ENCODE data around the gene MEIKIN. TPM values are rescaled to one million over a fixed set of nuclear protein-coding genes. Genes with fewer than 3 reads are reported as not detected.

The MEIKIN gene, protein sequence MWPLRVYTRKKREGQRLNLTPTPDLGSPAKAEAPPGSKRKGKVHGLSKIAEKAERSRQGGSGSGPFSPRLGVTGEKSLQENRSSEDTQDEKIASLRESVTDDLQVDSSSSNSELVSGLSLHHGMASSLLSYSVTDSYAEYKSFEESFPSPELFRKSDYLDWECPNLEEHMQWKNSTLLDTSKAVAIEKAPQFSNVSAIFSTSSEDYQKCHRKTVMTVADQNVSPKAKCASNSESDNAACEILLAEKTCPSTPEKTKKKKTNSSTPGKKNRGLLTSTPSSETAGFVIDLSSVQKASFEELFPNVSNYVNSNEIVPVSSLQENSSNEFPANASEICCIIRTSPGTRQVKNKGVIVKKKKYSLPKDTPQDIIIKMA
- total RNA-seq = not detected
- long read RNA-seq = 0 reads

DNA sequence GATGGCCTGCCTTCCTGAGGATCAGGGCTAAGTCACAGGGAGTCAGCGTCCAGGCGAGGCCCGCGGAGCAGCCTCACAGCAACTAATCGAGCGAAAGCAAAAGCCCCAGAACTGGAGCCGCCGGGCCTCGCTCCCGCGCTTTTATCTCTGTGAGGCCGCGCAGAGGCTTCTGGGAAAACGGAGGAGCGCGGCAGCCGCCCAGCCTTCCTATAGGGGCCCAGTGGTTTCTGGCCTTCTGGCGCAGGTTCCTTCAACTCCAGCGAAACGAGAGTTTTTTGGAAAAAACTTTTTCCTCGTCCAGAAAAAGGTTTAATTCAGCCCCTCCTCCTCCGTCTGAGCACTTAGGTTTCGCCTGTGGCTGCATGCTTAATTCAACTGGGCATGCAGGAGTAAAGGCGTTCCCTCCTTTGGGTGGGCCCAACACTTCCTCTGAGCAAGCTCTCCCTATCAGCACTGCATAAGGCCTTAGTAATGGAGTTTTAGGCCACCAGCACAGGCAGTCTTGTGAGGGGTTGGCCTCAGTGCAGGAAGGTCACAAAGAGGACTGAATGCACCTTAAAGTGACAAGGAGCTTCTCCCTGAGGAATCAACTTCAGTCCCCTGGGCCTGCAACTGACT is at the start of gene MEIKIN:
MEIKIN (minus strand) TSS at position 113 of the 618 bp plus-strand sequence. CDS start 158 bp downstream, outside the sequence.
- intact Hi-C loops (cut with DNase I) = no loop called here
- no peak for DNase-seq (ENCODE audit: low spot score)

DNA sequence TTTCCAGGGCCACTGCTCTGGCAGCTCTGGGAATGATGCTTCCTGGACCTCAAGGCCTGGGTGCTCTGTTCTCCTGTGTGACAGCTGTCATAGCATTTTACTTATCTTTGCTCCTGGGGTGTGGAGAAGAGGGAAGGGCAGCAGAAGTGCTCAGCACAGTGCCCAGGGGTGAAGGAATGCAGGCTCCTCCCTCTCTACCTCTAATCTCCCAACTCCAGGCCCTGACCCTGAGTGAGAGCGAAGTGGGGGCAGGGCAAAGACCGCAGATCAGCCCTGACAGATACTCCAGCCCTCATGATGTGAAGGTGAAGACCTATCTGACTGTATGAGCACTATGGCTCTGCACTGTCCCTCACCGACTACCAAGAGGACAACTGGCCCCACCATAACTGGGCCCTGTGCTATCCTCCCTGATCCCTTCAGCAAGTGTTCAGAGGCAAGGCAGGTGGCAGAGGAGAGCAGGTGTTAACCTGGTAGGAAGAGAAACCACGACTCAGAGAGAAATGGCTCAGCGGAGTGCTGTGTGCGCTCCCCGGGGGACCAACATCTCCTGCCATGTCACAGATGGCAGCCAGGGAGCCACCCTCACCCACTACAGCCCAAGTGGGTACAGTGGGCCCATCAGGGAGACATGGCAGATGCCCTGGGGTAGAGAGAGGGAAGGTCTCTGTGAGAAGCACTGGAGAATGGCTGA is 49.2 kb upstream of the MEIKIN start:
- intact Hi-C loops (cut with DNase I) = no loop called here
- DNase-seq (ENCODE audit: low spot score) = no peak

DNA sequence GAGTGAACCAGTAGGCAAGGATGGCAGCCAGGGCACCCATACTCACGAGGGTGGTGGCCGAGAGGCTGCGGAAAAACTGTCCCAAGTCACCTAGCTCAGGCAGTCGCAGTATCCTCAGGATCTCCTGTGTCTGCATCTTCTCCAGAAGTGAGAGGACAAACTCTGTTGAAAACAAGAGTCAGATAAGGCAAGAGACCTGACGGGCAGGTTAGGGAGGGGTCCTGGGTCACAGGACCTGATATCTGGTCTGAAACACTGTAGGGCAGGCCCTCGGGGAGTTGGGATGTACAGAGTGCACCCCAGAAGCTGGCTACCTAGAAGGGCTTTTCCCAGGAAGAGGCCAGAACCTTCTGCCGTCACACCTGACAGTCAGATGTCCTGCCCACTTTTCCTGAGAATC is 48.6 kb upstream of the MEIKIN start:
- intact Hi-C loops (cut with DNase I) = no loop called here
- no peak for DNase-seq (ENCODE audit: low spot score)

DNA sequence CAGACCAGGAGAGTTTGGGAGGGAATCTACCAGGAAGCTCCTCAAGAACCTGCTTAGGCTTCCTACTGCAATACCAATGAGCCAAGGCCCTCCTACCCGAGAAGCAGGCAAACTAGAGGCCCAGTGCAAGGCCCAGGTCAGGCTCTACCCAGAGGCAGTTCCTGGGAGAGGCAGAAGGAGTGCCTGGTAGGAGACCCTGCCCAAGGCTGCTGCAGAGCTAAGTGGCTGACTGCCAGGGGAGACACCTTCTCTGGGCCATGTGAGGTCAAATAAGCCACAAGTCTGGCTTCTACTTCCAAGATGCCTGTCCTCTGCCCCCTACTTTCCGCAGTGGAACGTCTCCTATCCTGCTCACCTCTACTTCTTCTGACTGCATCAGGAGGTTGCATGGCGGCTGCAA is 48.2 kb upstream of the MEIKIN start:
- intact Hi-C loops (cut with DNase I) = no loop called here
- DNase-seq (ENCODE audit: low spot score) = no peak

DNA sequence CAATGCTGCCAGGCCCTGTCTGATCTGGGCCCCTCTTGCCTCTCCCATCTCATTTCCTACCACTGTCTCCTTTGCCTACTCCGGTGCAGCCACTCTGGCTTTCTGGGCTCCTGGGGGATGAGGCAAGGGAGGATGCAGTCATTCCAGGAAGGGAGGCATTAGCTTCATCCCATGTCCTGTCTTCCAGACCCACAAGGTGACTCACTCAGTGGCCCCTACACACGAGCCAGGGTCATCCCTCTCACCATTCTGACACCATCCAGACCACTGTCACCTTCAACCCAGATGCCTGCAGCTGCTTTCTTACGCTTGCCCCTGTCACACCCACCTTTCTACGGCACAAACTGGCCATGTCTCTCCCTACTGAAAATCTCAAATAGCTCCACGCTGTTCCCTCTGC is 46.9 kb upstream of the MEIKIN start:
- intact Hi-C loops (cut with DNase I) = no loop called here
- DNase-seq (ENCODE audit: low spot score) = no peak

DNA sequence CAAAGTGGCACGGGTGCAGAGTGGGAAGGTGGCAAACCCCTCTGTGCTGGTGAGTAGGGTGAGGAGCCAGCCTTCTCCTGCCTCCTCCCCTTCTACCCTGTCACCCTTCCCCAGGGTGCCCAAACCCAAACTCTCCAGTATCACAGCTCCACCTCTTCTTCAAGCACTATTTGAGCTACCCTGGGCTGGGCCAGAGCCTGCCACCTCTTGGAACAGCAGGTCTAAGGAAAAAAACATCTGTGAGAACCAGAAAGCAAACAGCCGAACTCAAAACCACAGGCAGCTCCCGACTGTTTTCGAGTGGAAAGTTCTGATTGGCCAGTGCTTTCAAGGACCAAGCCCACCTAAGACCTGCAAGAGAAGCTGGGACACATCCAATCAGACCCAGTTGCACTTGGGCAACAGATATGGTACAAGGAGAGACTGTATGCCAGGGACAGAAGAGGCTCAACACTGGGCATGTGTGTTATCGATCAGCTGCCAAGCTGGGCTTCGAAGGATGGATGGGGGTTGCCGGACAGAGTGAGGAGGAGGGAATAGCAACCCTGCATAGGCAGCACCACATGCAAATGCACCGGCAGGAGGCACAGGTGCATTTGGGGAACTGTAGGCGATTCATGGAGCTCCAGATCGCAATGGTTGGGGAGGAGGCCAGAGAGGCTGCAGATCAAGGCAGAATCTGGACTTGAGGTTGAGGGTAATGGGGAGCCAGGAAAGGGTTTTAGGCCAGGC is 46.3 kb upstream of the MEIKIN start:
- intact Hi-C loops (cut with DNase I) = no loop called here
- DNase-seq (ENCODE audit: low spot score) = no peak

DNA sequence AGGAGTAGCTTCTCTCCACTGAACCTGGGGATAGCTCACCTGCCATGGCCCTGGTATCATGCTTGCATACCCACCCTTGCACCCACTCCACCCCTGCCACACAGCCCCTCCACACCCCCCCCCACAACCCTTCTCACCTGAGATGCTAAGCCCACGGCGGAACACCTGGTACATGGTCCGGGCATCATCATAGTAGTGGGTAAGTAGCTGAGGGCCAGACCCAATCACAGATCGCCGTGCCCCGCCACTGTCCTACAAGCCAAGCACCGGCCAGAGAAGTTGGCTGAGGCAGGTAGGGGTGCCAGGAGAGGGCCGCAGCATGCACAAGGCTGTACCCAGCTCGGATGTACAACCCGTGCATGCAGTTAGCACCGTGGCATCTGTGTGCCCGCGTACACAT is 45.3 kb upstream of the MEIKIN start:
- DNase-seq (ENCODE audit: low spot score) = no peak
- intact Hi-C loops (cut with DNase I) = no loop called here

DNA sequence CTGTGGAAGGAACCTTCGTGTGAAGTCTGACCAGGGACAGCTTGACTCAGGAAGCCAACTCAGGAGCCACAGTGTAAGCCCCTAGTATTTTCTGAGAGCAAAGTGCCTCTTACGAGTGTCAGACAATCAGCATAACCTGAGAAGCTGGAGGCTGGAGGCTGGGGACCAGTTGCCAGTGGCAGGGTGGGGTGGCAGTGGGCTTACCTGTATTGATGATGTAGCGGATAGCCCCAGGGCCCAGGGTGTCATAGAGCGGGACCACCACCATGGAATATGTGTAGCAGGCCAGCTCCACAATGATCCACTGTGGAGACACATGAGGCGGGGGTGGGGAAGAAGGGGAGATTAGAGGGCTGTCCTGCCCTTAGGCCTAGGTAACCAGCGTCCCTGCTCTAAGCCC is 43.1 kb upstream of the MEIKIN start:
- intact Hi-C loops (cut with DNase I) = no loop called here
- no peak for DNase-seq (ENCODE audit: low spot score)

DNA sequence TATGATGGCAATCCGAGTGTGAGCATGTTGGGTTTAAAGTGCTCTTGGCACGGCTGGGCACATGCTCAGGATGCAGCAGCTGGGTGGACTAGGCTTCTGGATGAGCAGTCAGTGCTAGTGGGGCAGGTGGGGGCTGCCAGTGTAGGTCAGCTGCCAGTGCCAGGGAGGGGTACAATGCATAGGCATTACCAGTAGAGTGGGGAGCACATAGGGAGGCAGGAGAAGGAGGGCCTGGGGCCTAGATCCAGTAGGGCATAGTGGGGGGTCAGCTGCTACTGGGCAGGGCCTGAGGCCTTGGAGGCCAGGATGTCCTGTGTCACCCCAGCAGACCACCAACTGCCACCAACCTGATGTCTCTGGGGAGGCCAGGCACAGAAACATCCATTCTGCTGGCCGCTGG is 41.8 kb upstream of the MEIKIN start:
- DNase-seq (ENCODE audit: low spot score) = no peak
- intact Hi-C loops (cut with DNase I) = no loop called here

DNA sequence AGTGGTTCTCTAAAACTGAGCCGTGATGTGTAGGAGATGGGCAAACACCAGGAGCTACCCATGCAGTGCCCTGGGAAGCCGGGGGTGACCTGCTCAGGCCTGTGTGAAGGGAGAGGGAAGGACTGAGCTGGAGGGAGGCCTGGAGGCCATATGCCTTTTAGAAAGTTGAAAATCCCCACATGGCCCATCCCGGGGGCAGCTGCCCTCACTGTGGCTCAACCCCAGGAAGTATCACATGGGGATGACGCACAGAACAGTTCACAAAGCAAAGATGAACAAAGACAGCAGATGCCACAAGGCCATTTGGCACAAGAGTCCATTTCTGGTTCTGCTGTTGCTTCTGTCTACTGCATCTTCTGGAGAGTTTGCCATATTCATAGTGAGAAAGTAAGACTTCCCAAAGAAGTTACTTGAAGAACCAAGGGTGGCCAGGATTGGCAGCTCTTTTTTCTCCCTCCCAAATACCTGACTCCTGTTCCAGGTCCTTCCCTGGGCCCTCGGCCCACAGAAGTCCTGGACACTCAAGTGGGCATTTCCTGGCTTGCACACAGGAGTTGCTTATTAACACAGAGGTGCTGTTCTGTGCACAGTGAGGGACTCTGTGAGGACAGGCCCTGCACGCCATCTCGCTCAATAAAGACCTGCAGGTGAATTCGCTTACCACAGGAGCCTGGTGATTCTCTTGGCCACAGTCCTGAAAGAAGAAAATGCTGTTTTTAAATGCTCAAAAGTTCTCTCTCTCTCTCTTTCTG is 40.9 kb upstream of the MEIKIN start:
- DNase-seq (ENCODE audit: low spot score) = no peak
- intact Hi-C loops (cut with DNase I) = no loop called here

DNA sequence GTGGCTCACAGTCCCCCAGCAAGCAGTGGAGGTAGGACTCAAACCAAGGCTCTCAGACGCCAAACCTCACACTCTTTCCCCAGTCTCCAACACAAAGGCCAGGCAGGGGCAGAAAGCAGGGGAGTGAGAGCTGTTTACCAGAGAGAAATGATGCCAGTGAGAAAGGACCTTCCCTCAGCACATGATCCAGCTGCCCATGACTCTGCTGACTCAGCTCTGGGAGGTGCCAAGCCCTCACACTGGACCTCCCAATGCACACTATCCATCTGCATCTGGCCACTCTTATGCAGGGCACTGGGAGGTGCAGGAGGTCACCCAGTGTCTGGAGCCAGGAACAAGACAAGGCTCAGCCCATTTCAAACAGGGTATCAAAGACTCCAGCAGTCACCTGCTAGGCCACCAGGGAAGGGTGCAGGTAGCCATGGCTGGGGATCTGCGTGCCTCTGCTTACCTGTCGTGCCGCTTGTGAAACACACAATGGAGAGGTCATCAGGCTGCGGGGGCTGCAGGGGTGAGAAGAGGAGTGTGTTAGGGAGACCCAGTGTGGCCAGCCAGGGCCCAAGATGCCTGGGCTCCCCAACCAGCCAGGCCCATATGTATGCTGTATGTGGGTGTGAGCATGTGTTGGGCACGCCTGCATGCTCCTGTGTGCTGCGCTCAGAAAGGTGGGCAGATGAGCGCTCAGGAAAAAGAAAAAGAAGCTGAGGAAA is 39.6 kb upstream of the MEIKIN start:
- intact Hi-C loops (cut with DNase I) = no loop called here
- DNase-seq (ENCODE audit: low spot score) = no peak

DNA sequence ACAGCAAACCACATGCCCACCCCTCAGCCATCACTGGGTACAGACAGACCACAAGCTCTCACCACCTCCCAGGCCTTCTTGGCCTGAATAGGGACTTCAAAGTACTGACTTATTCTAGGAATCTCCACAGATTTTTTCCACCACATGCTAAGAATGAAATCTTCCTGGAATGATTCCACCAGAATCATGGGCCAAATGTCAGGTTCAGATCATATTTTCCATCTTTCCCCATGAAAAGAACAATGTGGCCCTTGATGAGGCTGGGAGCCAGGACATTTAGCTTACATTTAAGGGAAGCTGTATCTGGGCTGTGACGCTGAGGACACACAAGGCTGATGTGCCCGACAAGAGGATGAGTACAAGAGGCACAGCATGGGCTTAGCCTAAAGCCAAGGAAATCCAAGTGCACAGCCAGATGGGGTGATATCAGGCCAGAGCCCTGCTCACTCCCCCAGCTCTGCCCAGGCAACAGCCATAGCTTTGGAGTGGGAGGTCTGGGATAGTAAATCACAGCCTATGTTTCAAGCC is 37.8 kb upstream of the MEIKIN start:
- DNase-seq (ENCODE audit: low spot score) = peak; percentile 6
- intact Hi-C loops (cut with DNase I) = no loop called here

DNA sequence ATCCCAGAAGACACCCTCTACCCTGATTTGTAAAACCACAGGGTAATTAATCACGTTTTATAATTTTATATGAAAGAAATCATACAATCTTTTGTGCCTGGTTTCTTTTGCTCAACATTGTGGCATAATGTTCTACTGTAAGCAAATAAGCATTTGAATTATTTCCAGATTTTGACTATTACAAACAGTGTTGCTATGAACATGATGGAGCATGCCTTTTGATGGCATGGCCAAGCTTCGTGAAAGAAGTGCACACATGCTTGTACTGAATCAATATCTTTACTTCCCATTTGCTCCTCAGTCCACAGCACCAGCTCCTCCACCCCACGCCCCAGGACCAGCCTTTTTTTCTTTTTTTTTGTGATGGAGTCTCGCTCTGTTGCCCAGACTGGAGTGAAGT is 36.1 kb upstream of the MEIKIN start:
- intact Hi-C loops (cut with DNase I) = no loop called here
- DNase-seq (ENCODE audit: low spot score) = no peak

DNA sequence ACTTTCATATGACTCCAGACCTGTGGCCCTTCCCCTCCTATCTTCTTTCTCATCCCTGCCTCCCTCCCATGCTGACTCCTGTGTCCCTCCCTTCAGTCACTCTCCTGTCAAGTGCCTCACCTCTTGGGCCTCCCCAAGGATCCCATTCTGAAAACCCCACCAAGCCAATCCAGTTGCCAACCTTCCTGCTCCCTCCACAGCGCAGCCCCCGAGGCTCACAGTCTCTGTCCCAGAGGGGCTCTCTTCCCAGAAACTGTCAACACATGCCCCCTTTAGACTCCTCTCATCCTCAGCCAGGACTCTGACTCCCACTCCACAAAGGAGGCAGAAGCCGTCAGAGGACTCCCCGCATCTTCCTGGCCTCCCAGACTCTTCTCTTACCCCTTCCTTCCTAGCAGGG is 35.2 kb upstream of the MEIKIN start:
- DNase-seq (ENCODE audit: low spot score) = peak; percentile 68
- intact Hi-C loops (cut with DNase I) = no loop called here

DNA sequence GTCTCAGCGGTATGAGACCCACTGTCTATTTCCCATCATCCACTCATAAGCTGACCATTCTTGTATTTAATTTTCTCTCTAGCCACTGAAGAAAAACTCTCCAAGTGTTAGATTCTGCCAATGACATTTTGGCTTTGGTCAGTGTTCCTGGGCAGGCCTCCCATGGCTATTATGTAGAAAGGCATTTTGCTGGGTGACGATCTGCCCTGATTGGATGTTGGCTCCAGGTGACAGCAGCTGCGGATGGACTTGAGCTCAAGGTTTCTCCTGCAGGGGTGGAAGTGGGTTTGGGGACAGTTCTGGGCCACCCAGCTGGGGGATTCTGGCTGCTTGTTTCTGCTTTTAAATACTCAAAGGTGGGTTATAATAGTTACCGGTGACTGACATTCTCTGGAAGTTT is 34.4 kb upstream of the MEIKIN start:
- intact Hi-C loops (cut with DNase I) = no loop called here

DNA sequence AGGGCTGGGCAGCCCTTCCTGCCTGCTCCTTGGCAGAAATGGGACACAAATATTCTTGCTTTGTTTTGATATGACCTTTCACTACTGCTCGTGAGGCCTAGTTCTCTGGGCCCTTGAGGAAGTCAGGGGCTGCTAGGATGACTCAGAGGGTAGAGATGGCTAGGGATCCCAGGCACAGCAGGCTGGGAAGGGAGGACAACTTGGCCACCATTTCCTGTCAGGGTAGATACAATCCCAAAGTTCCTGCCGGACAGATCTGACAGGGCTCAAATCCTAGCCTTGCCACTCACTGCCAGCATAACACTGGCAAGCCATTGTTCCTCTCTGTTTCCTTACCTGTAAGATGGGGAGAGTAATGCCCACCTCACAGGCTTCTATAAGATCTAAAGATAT is 31.7 kb upstream of the MEIKIN start:
- intact Hi-C loops (cut with DNase I) = no loop called here

More for the DNA sequence above, 34.4 kb upstream of the MEIKIN start:
- peak; percentile 43 for DNase-seq (ENCODE audit: low spot score)

DNA sequence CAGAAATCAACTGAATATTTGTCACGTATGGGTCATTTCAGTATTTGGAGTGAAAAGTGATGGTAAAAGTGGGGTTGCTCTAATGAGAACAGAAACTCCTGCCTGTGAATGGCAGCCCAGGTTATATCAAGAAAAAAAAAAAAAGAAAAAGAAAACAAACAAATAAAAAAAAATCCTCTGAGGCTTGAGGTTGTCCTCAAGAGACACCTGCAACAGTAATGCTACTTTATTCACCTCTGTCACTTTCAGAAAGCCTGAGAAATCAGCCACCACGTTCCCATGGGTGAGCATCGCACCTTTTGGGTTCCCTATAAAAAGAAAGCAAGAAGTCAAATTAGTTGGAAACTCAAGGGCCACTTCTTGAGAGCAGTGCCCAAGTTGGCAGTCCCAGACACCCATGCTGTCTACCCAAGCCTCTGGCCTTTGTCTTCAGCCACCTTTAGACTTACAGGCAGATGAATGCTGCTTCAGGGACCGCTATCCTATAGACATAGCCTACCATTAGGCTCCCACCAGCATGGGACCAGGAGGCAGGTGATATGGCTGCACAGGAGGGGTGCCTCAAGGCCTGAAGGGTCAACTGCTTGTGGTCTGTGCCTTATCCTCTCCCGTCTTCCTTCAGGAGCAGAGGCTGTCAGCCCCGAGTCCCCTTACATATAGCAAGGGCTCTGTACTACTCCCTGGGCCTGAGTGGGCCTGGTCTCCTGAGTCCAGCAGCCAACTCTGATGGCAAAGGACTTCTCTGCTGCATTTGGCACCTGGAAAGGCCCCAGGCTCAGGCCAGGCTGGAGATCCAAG is 31.1 kb upstream of the MEIKIN start:
- intact Hi-C loops (cut with DNase I) = no loop called here
- DNase-seq (ENCODE audit: low spot score) = peak; percentile 65

More for the DNA sequence above, 31.7 kb upstream of the MEIKIN start:
- DNase-seq (ENCODE audit: low spot score) = no peak

Data from cardiac septum (tissue), 1 donor.